ENCODE measurements around the gene RARB. TPM values are rescaled to one million over a fixed set of nuclear protein-coding genes. Genes with fewer than 3 reads are reported as not detected.
A peak's percentile ranks its signal among the peaks of the same experiment; 100 is the strongest.

RARB gene
- total and polyA plus RNA-seq, 9 of the 15 experiments (the other 6 are each of a cell fraction or from before 2014, with no cell fraction given) = 0.15 to 1.3 (median 0.27) TPM

GRCh38 chr3:25463836-25464418, 35.9 kb downstream of the RARB start:
- no peak overlapping the region for H3K9ac ChIP-seq (ENCODE audit: insufficient read depth in 1 of 2, low read depth in 2 of 2, low read length in 2 of 2)
- intact Hi-C loops (cut with micrococcal nuclease) = no loop called here
- 3% methylated on average over 3 of the region's 3 CpGs for WGBS (ENCODE audit: insufficient coverage, low coverage, missing lambda C conversion rate)
- H3K4me2 ChIP-seq (ENCODE audit: insufficient read depth, low read length) = no peak overlapping the region
- CTCF ChIA-PET (ENCODE audit: low intra/inter-chr PET ratio) = no interaction called here
- DNase-seq (ENCODE audit: extremely low read depth in 1 of 4, low spot score in 3 of 4) = no peak
- no peak overlapping the region for H2AFZ ChIP-seq (ENCODE audit: low read depth, low read length)
- no peaks in the 10 kb centered on the region for H3K9me1 ChIP-seq (ENCODE audit: control insufficient read depth, insufficient read depth, low read length)
- no peak overlapping the region for H3K4me3 ChIP-seq
- no peak for ATAC-seq
- H3K4me1 ChIP-seq (replicated peaks in 1 of 2; ENCODE audit: control insufficient read depth in 2 of 2, insufficient read depth in 2 of 2, low read length in 2 of 2) = no peaks in the 10 kb centered on the region
- H3K9me3 ChIP-seq (replicated peaks; ENCODE audit: control insufficient read depth, insufficient read depth, low read depth, low read length) = no peaks in the 10 kb centered on the region
- H4K20me1 ChIP-seq (replicated peaks; ENCODE audit: control insufficient read depth, insufficient read depth, low read length) = no peaks in the 10 kb centered on the region
- in situ Hi-C loops (cut with MboI) = no loop called here
- H3K79me2 ChIP-seq (ENCODE audit: control insufficient read depth, insufficient read depth, low read length) = no peaks in the 10 kb centered on the region
- POLR2A ChIA-PET = interaction anchor here (1.0 to 1.1 kb wide), 2 partner anchors 9 to 10 kb away, joined by 3 read pairs; no protein-coding TSS in a partner anchor
- FAIRE-seq = no peak
- no peaks in the 10 kb centered on the region for H3K27me3 ChIP-seq (ENCODE audit: control insufficient read depth in 2 of 2, insufficient read depth in 2 of 2, low read length in 2 of 2)
- H3K27ac ChIP-seq (ENCODE audit: extremely low read depth, low read depth, low read length) = no peak overlapping the region
- H3K36me3 ChIP-seq (ENCODE audit: control insufficient read depth, insufficient read depth, low read length) = no peaks in the 10 kb centered on the region
- no TSS peak for BruUV-seq (replicated peaks)
- TF ChIP-seq CHD2 (IDR thresholded peaks at IDR 0.05; ENCODE audit: low read depth, low read length) (no peak), CEBPG (CRISPR knock-in tag; IDR thresholded peaks at IDR 0.05) (no peak), CEBPG (tag; conservative IDR thresholded peaks at IDR 0.05 in 1 of 2, IDR thresholded peaks at IDR 0.05 in 1 of 2) (peak in 1 of 2 experiments; percentile 29; a peak in 1 of 4 replicates), CEBPB (tag; IDR thresholded peaks at IDR 0.05) (peak; percentile 27; the same call in 1 of the 2 replicates), NR3C1 (CRISPR knock-in tag; IDR thresholded peaks at IDR 0.05) (no peak), ZEB2 (IDR thresholded peaks at IDR 0.05) (no peak), ZNF655 (CRISPR knock-in tag; IDR thresholded peaks at IDR 0.05) (no peak), SMARCA5 (IDR thresholded peaks at IDR 0.05) (no peak), SMAD4 (CRISPR knock-in tag; conservative IDR thresholded peaks at IDR 0.05) (no peak), GATA2 (CRISPR knock-in tag; IDR thresholded peaks at IDR 0.05) (no peak), POLR2B (IDR thresholded peaks at IDR 0.05; ENCODE audit: low read depth, partially characterized antibody) (no peak), ZFPM2 (CRISPR knock-in tag; IDR thresholded peaks at IDR 0.05) (no peak), PCBP2 (IDR thresholded peaks at IDR 0.05; ENCODE audit: low read depth, low read length, poor library complexity, severe bottlenecking) (no peak), ZNF395 (CRISPR knock-in tag; IDR thresholded peaks at IDR 0.05) (no peak), NFE2L1 (tag; IDR thresholded peaks at IDR 0.05; ENCODE audit: borderline replicate concordance, low read depth) (no peak), FIP1L1 (IDR thresholded peaks at IDR 0.05; ENCODE audit: low read depth, low read length, poor library complexity, severe bottlenecking) (no peak)

All from K562 (cell line).